K562 (cell line): ENCODE measurements around the gene OPN5. TPM values are rescaled to one million over a fixed set of nuclear protein-coding genes. Genes with fewer than 3 reads are reported as not detected.

Experiments used
- ATAC-seq: fragments of 200-7000 bp; cut with Tn5 transposase; 3 replicates; pipeline ENCODE4 v1.9.1; 2020; ENCODE audit warnings: moderate library complexity
- BruUV-seq: library from RNA; stranded (reverse); fragments of 400-500 nt; replicated peaks from 2 replicates; lab custom pipeline; 2021; lab: Mats Ljungman, UMichigan
- CTCF ChIA-PET: fragments of 300-600 bp; formaldehyde crosslinking; extraction: SDS; loops from one replicate; lab custom pipeline; 2021; ENCODE audit warnings: low intra/inter-chr PET ratio; lab: Yijun Ruan, JAX
- POLR2A ChIA-PET: fragments of 300-600, 350-650 bp; sonication (Branson Sonifier 250); formaldehyde crosslinking; extraction: SDS; loops from one replicate; lab custom pipeline; 2021; ENCODE audit warnings: antibody characterized with exemption, inconsistent platforms; lab: Yijun Ruan, JAX
- DNase-seq, 4 experiments: peaks; one replicate each; pipeline versions ENCODE4 v3.0.0 to v3.0.0-alpha.2; 2011 to 2018; ENCODE audit warnings: low spot score in 3 of 4, mixed read lengths in 3 of 4; ENCODE audit errors: extremely low read depth in 1 of 4
- FAIRE-seq: peaks from 2 replicates; lab custom pipeline; 2011; peaks lifted over from hg19 to GRCh38; lab: Jason Lieb, UNC
- H2AFZ ChIP-seq: 2 replicates; pipeline ENCODE4 v1.6.0; 2011; ENCODE audit warnings: low read depth, low read length, control low read depth, inconsistent platforms
- H3K27ac ChIP-seq: fragments of 200-600 bp; 3 replicates; pipeline ENCODE4 v1.8.0; 2011; ENCODE audit warnings: low read depth, mild to moderate bottlenecking, control low read depth, inconsistent platforms, low read length, moderate library complexity, mixed read lengths; ENCODE audit errors: extremely low read depth
- H3K27me3 ChIP-seq, 2 experiments: fragments of 300-600 bp in 1 of 2; 2 replicates in 1 of 2; 3 replicates in 1 of 2; pipeline versions ENCODE4 v1.6.0 to v1.8.0; 2011; ENCODE audit warnings: inconsistent platforms in 2 of 2, low read length in 2 of 2, mild to moderate bottlenecking in 1 of 2, mixed read lengths in 1 of 2, moderate library complexity in 1 of 2; ENCODE audit not compliant: control insufficient read depth in 2 of 2, insufficient read depth in 2 of 2
- H3K36me3 ChIP-seq: fragments of 300-600 bp; 3 replicates; pipeline ENCODE4 v1.8.0; 2011; ENCODE audit warnings: mild to moderate bottlenecking, low read length, inconsistent platforms; ENCODE audit not compliant: control insufficient read depth, insufficient read depth
- H3K4me1 ChIP-seq, 2 experiments: fragments of 200-600 bp in 1 of 2; replicated peaks in 1 of 2; 2 replicates in 1 of 2; 3 replicates in 1 of 2; pipeline versions ENCODE4 v1.5.1 to v1.8.0; 2011; ENCODE audit warnings: inconsistent platforms in 2 of 2, low read length in 2 of 2, mild to moderate bottlenecking in 1 of 2, mixed read lengths in 1 of 2, moderate library complexity in 1 of 2; ENCODE audit not compliant: control insufficient read depth in 2 of 2, insufficient read depth in 2 of 2
- H3K4me2 ChIP-seq: 2 replicates; pipeline ENCODE4 v1.6.1; 2011; ENCODE audit warnings: low read length, control low read depth, inconsistent platforms, mixed read lengths; ENCODE audit not compliant: insufficient read depth
- H3K4me3 ChIP-seq: fragments of 200-600 bp; sonication (generic), shearing (Covaris generic); 2 replicates; pipeline ENCODE4 v1.5.1; 2016; ENCODE audit warnings: control low read depth, inconsistent platforms
- H3K79me2 ChIP-seq: fragments of 200-600 bp; 3 replicates; pipeline ENCODE4 v1.8.0; 2011; ENCODE audit warnings: low read length, inconsistent platforms; ENCODE audit not compliant: control insufficient read depth, insufficient read depth
- H3K9ac ChIP-seq, 2 experiments: 2 replicates each; pipeline versions ENCODE4 v1.6.0 to v1.6.1; 2011; ENCODE audit warnings: low read depth in 2 of 2, low read length in 2 of 2, control low read depth in 1 of 2, inconsistent platforms in 1 of 2, mild to moderate bottlenecking in 1 of 2, mixed read lengths in 1 of 2; ENCODE audit not compliant: insufficient read depth in 1 of 2
- H3K9me1 ChIP-seq: one replicate; pipeline ENCODE4 v1.6.0; 2011; ENCODE audit warnings: inconsistent platforms, mild to moderate bottlenecking, low read length, moderate library complexity; ENCODE audit not compliant: control insufficient read depth, insufficient read depth
- H3K9me3 ChIP-seq: replicated peaks from 2 replicates; pipeline ENCODE4 v1.5.1; 2011; ENCODE audit warnings: low read depth, low read length, inconsistent platforms; ENCODE audit not compliant: control insufficient read depth, insufficient read depth
- H4K20me1 ChIP-seq: replicated peaks from 2 replicates; pipeline ENCODE4 v1.6.1; 2011; ENCODE audit warnings: low read length, inconsistent platforms, mixed read lengths; ENCODE audit not compliant: control insufficient read depth, insufficient read depth
- MBD2 ChIP-seq: sonication (generic); IDR thresholded peaks from 2 replicates; pipeline ENCODE4 v1.6.1; 2016; ENCODE audit warnings: low read depth, borderline replicate concordance
- RAD51 ChIP-seq: fragments of 450-650 bp; IDR thresholded peaks from 2 replicates; pipeline ENCODE4 v1.7.1; 2016; ENCODE audit warnings: low read depth, mild to moderate bottlenecking, borderline replicate concordance
- TFE3 ChIP-seq: fragments of 450-650 bp; formaldehyde crosslinking; IDR thresholded peaks from 2 replicates; pipeline ENCODE4 v1.4.0; 2020; ENCODE audit warnings: mild to moderate bottlenecking, mixed read lengths
- TGIF2 ChIP-seq: sonication (generic); formaldehyde crosslinking; IDR thresholded peaks from 2 replicates; pipeline ENCODE4 v1.8.1; 2022; ENCODE audit warnings: mild to moderate bottlenecking, missing genetic modification reagents, moderate library complexity
- WGBS: fragments of 100-300 bp; shearing (Covaris generic); methylation state at CpG from one replicate; pipeline ENCODE4 v1.1.6; 2016; ENCODE audit warnings: low coverage, mixed read lengths; ENCODE audit not compliant: insufficient coverage; ENCODE audit errors: missing lambda C conversion rate; 5-methylcytosine and 5-hydroxymethylcytosine counted together
- in situ Hi-C: fragments of 300-500 bp; cut with MboI; formaldehyde crosslinking; loops from 4 replicates; pipeline ENCODE4 v1.15.0; 2018; ENCODE audit warnings: inconsistent platforms, mixed read lengths
- intact Hi-C: fragments of 100-400 bp; cut with micrococcal nuclease; formaldehyde crosslinking; loops from 2 replicates; pipeline ENCODE4 v1.14.2; 2022
- polyA plus RNA-seq, 8 experiments: library from polyadenylated mRNA; depleted of rRNA in 4 of 8; stranded (reverse) in 5 of 8; unstranded in 3 of 8; fragments of >200 nt; fragmentation: Nextera tagmentation in 2 of 8; fragmentation: Illumina TruSeq in 1 of 8; extraction: Ambion mirVana in 2 of 8; extraction: Trizol in 1 of 8; gene quantifications; 2 replicates each; pipeline versions ENCODE4 v1.2.1 to v1.2.3, GENCODE V29; 2011 to 2014; ENCODE audit warnings: inconsistent platforms in 1 of 8, missing spikeins in 1 of 8
- total RNA-seq, 7 experiments: library from RNA; depleted of rRNA in 6 of 7; stranded (reverse); fragments of >200 nt in 6 of 7; fragmentation: Illumina TruSeq in 2 of 7; extraction: Trizol in 2 of 7; gene quantifications; 2 replicates each; pipeline versions ENCODE4 v1.2.1 to v1.2.3, GENCODE V29; 2011 to 2021; ENCODE audit warnings: low replicate concordance in 1 of 7
- TF ChIP-seq, protein P1 (sequence below): sonication (generic); formaldehyde crosslinking; IDR thresholded peaks from 2 replicates; pipeline ENCODE4 v1.8.0; 2023; ENCODE audit warnings: missing genetic modification reagents, mild to moderate bottlenecking, borderline replicate concordance

Gene OPN5
- total and polyA plus RNA-seq, 9 of the 15 experiments (the other 6 are each of a cell fraction or from before 2014, with no cell fraction given) = not detected

- TF ChIP-seq, protein P1, sequence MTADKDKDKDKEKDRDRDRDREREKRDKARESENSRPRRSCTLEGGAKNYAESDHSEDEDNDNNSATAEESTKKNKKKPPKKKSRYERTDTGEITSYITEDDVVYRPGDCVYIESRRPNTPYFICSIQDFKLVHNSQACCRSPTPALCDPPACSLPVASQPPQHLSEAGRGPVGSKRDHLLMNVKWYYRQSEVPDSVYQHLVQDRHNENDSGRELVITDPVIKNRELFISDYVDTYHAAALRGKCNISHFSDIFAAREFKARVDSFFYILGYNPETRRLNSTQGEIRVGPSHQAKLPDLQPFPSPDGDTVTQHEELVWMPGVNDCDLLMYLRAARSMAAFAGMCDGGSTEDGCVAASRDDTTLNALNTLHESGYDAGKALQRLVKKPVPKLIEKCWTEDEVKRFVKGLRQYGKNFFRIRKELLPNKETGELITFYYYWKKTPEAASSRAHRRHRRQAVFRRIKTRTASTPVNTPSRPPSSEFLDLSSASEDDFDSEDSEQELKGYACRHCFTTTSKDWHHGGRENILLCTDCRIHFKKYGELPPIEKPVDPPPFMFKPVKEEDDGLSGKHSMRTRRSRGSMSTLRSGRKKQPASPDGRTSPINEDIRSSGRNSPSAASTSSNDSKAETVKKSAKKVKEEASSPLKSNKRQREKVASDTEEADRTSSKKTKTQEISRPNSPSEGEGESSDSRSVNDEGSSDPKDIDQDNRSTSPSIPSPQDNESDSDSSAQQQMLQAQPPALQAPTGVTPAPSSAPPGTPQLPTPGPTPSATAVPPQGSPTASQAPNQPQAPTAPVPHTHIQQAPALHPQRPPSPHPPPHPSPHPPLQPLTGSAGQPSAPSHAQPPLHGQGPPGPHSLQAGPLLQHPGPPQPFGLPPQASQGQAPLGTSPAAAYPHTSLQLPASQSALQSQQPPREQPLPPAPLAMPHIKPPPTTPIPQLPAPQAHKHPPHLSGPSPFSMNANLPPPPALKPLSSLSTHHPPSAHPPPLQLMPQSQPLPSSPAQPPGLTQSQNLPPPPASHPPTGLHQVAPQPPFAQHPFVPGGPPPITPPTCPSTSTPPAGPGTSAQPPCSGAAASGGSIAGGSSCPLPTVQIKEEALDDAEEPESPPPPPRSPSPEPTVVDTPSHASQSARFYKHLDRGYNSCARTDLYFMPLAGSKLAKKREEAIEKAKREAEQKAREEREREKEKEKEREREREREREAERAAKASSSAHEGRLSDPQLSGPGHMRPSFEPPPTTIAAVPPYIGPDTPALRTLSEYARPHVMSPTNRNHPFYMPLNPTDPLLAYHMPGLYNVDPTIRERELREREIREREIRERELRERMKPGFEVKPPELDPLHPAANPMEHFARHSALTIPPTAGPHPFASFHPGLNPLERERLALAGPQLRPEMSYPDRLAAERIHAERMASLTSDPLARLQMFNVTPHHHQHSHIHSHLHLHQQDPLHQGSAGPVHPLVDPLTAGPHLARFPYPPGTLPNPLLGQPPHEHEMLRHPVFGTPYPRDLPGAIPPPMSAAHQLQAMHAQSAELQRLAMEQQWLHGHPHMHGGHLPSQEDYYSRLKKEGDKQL (CRISPR knock-in tag) = no peak
- TF ChIP-seq TGIF2 = no peak
- TF ChIP-seq, all 486 proteins: peak for 0
These were observed 11.8 kb upstream of the OPN5 start (continued) for GRCh38 chr6:47769982-47770381.

- ATAC-seq (no peak), FAIRE-seq (no peak), DNase-seq (no peak)
- Histone ChIP-seq H3K4me2 (no peak overlapping the region), H2AFZ (no peak overlapping the region), H3K9me3 (no peaks in the 10 kb centered on the region), H3K4me3 (no peak overlapping the region), H3K79me2 (no peaks in the 10 kb centered on the region), H4K20me1 (no peaks in the 10 kb centered on the region), H3K9ac (no peak overlapping the region), H3K27ac (no peak overlapping the region), H3K4me1 (no peaks in the 10 kb centered on the region), H3K36me3 (no peaks in the 10 kb centered on the region), H3K27me3 (no peaks in the 10 kb centered on the region), H3K9me1 (no peaks in the 10 kb centered on the region)
- in situ Hi-C loops (loop anchor here (10.0 kb wide), 1 partner anchor 138 kb away; no protein-coding TSS in a partner anchor), intact Hi-C loops (no loop called here)
- WGBS = 0% methylated on average over 2 of the region's 2 CpGs
- POLR2A ChIA-PET = no interaction called here
- TF ChIP-seq RAD51 (peak; percentile 49; the same call in 1 of the 2 replicates), MBD2 (no peak), TFE3 (CRISPR knock-in tag) (peak; percentile 89)
- CTCF ChIA-PET = no interaction called here
- no TSS peak for BruUV-seq
These were observed 9.5 kb upstream of the OPN5 start for GRCh38 chr6:47772359-47772758.
